DMS53 treated with DMSO at 0.1 percent for 48 hours (cell line): ENCODE measurements around the gene PCP2.

Source experiments
- DNase-seq: peaks from one replicate; lab custom pipeline; 2025; ENCODE audit not compliant: unreplicated experiment; lab: John Stamatoyannopoulos, UW

Gene PCP2

GRCh38 chr19:7639863-7640348 is 6.4 kb upstream of the PCP2 start:
- no peak for DNase-seq

- DNase-seq, result no peak
Observed at GRCh38 chr19:7638802-7639465, 5.4 kb upstream of the PCP2 start.

GRCh38 chr19:7637374-7638256 is 4.1 kb upstream of the PCP2 start:
- DNase-seq, result no peak

- DNase-seq, result peak; percentile 42
Observed at GRCh38 chr19:7636691-7637373, 3.3 kb upstream of the PCP2 start, which contains the start of gene STXBP2. Gene STXBP2 (plus strand): TSS chr19:7637110. CDS start chr19:7637150, 40 bp downstream.

- no peak for DNase-seq
Observed at GRCh38 chr19:7636317-7636690, 2.8 kb upstream of the PCP2 start.

GRCh38 chr19:7635670-7636069 is 2.2 kb upstream of the PCP2 start:
- DNase-seq, result no peak

- no peak for DNase-seq
Observed at GRCh38 chr19:7632340-7633203, 947 bp downstream of the PCP2 start.

- DNase-seq, result no peak
Observed at GRCh38 chr19:7631577-7631976, 1.9 kb downstream of the PCP2 start.

GRCh38 chr19:7629347-7630054 is 4.0 kb downstream of the PCP2 start, which contains the start of the genes PET100 and XAB2:
Gene PET100 (plus strand): TSS chr19:7629793. CDS start chr19:7629834, 41 bp downstream.
Gene XAB2 (minus strand): TSS chr19:7629545. CDS start chr19:7629527, 18 bp downstream.
- DNase-seq, result peak; percentile 92

GRCh38 chr19:7628589-7629311 is 4.8 kb downstream of the PCP2 start:
- no peak for DNase-seq

- no peak for DNase-seq
Observed at GRCh38 chr19:7627166-7627565, 6.4 kb downstream of the PCP2 start.

- no peak for DNase-seq
Observed at GRCh38 chr19:7625763-7626372, 7.7 kb downstream of the PCP2 start.

GRCh38 chr19:7624810-7625209 is 8.7 kb downstream of the PCP2 start:
- DNase-seq, result no peak

GRCh38 chr19:7623725-7624603 is 9.6 kb downstream of the PCP2 start:
- no peak for DNase-seq

- no peak for DNase-seq
Observed at GRCh38 chr19:7622933-7623685, 10.4 kb downstream of the PCP2 start.

GRCh38 chr19:7620442-7621412 is 12.8 kb downstream of the PCP2 start:
- no peak for DNase-seq
